CD4-positive, CD25-positive, alpha-beta regulatory T cell (primary cell): Measurements from ENCODE around the gene NOP14. TPM values are rescaled to one million over a fixed set of nuclear protein-coding genes. Genes with fewer than 3 reads are reported as not detected.
"Not testable (repeated sequence)": the region's sequence is repeated elsewhere in the genome, so short reads cannot be mapped to it uniquely, and the experiment has no call there.

ENCODE experiments used
- ATAC-seq, 2 donors: fragments of 150-1000 bp; cut with Tn5 transposase; one replicate each; pipeline ENCODE4 v1.10.0; 2021; ENCODE audit warnings: low read depth in 2 of 2, moderate number of reproducible peaks in 2 of 2, moderate library complexity in 1 of 2
- DNase-seq, 3 donors: peaks; one replicate each; pipeline versions ENCODE4 v3.0.0 to v3.0.0-alpha.2; 2012 to 2022; ENCODE audit warnings: mixed read lengths in 1 of 3
- H3K27ac ChIP-seq: one replicate; pipeline ENCODE4 v1.7.0; 2013; ENCODE audit warnings: mild to moderate bottlenecking, low read length; ENCODE audit not compliant: insufficient read depth, poor library complexity, severe bottlenecking
- H3K27me3 ChIP-seq: one replicate; pipeline ENCODE4 v1.7.0; 2013; ENCODE audit warnings: low read length; ENCODE audit not compliant: control insufficient read depth, insufficient read depth
- H3K36me3 ChIP-seq: one replicate; pipeline ENCODE4 v1.7.0; 2013; ENCODE audit warnings: mild to moderate bottlenecking, low read length, moderate library complexity; ENCODE audit not compliant: control insufficient read depth, insufficient read depth
- H3K4me1 ChIP-seq: 2 replicates; pipeline ENCODE4 v1.7.0; 2013; ENCODE audit warnings: mild to moderate bottlenecking, low read length; ENCODE audit not compliant: insufficient read depth, control insufficient read depth, poor library complexity, severe bottlenecking
- H3K4me3 ChIP-seq: one replicate; pipeline ENCODE4 v1.7.0; 2013; ENCODE audit warnings: low read depth, mild to moderate bottlenecking, low read length, moderate library complexity
- H3K9me3 ChIP-seq, 2 experiments: 1 replicate in 1 of 2; 2 replicates in 1 of 2; pipeline ENCODE4 v1.7.0; 2013; ENCODE audit warnings: low read length in 2 of 2, mild to moderate bottlenecking in 1 of 2, moderate library complexity in 1 of 2; ENCODE audit not compliant: control insufficient read depth in 2 of 2
- H3K27ac Mint-ChIP-seq, 3 donors: one replicate each; pipeline ENCODE4 v1.8.0; 2020 to 2022; ENCODE audit warnings: mild to moderate bottlenecking in 3 of 3, mixed read lengths in 3 of 3, moderate library complexity in 2 of 3
- H3K27me3 Mint-ChIP-seq: one replicate; pipeline ENCODE4 v1.8.0; 2022; ENCODE audit warnings: mild to moderate bottlenecking, mixed read lengths
- H3K36me3 Mint-ChIP-seq: one replicate; pipeline ENCODE4 v1.8.0; 2020; ENCODE audit warnings: mixed read lengths
- H3K4me1 Mint-ChIP-seq, 4 donors: one replicate each; pipeline ENCODE4 v1.8.0; 2020 to 2022; ENCODE audit warnings: mixed read lengths in 4 of 4, mild to moderate bottlenecking in 1 of 4
- H3K4me3 Mint-ChIP-seq, 4 donors: one replicate each; pipeline ENCODE4 v1.8.0; 2020 to 2022; ENCODE audit warnings: mild to moderate bottlenecking in 4 of 4, mixed read lengths in 4 of 4, moderate library complexity in 3 of 4
- H3K9me3 Mint-ChIP-seq, 7 donors: one replicate each; pipeline ENCODE4 v1.8.0; 2020 to 2022; ENCODE audit warnings: mixed read lengths in 7 of 7, mild to moderate bottlenecking in 3 of 7, moderate library complexity in 2 of 7
- polyA plus RNA-seq, 4 donors: library from polyadenylated mRNA; unstranded; fragments of 300-500 nt; fragmentation: Illumina TruSeq; gene quantifications; one replicate each; pipeline ENCODE4 v1.2.3, GENCODE V29; 2021
- total RNA-seq: library from RNA; stranded (reverse); gene quantifications from one replicate; pipeline ENCODE4 v1.2.3, GENCODE V29; 2022

NOP14 gene
- total and polyA plus RNA-seq, 5 donors from 2014 or later = 7.6 to 25.8 (median 10.7) TPM

- H3K27me3 Mint-ChIP-seq = no peaks in the 10 kb centered on the region
- peaks cover 13% of the 10 kb centered on the region for H3K36me3 Mint-ChIP-seq
- H3K27ac Mint-ChIP-seq = peak overlapping the region in 2 of 3 donors; percentile 70 to 86
- peaks cover 19 to 50% (median 40%) of the 10 kb centered on the region in 4 donors for H3K4me1 Mint-ChIP-seq
- H3K4me3 ChIP-seq = peak overlapping the region; percentile 91
- H3K27me3 ChIP-seq = no peaks in the 10 kb centered on the region
- DNase-seq (peak in 1 of 3 donors; percentile 50), ATAC-seq (no peak)
- H3K9me3 ChIP-seq = no peaks in the 10 kb centered on the region
- H3K4me1 ChIP-seq = peaks cover 28% of the 10 kb centered on the region
- peaks cover 20% of the 10 kb centered on the region for H3K36me3 ChIP-seq
- peak overlapping the region; percentile 92 for H3K27ac ChIP-seq
- H3K9me3 Mint-ChIP-seq = no peaks in the 10 kb centered on the region
- peak overlapping the region; percentile 88 to 97 (median 92) for H3K4me3 Mint-ChIP-seq
Measured at GRCh38 chr4:2961421-2961810, 1.8 kb downstream of the NOP14 start.

GRCh38 chr4:2960450-2960849 lies 2.8 kb downstream of the NOP14 start:
- peaks cover 28% of the 10 kb centered on the region for H3K4me1 ChIP-seq
- DNase-seq, H3K9me3 ChIP-seq, H3K9me3 Mint-ChIP-seq, H3K27me3 ChIP-seq, H3K4me3 ChIP-seq, H3K27ac ChIP-seq, H3K27me3 Mint-ChIP-seq, ATAC-seq: not testable (repeated sequence)
- peaks cover 27% of the 10 kb centered on the region for H3K36me3 ChIP-seq
- Mint-ChIP-seq H3K27ac (peak overlapping the region in 1 of 3 donors; percentile 38), H3K36me3 (peaks cover 15% of the 10 kb centered on the region), H3K4me3 (peak overlapping the region in 2 of 4 donors; percentile 59 to 67), H3K4me1 (peaks cover 19 to 60% (median 46%) of the 10 kb centered on the region in 4 donors)

GRCh38 chr4:2958446-2958845 lies 4.8 kb downstream of the NOP14 start:
- H3K27me3 Mint-ChIP-seq = peaks cover 4% of the 10 kb centered on the region
- peaks cover 23% of the 10 kb centered on the region for H3K36me3 Mint-ChIP-seq
- peaks cover 30% of the 10 kb centered on the region for H3K36me3 ChIP-seq
- no peaks in the 10 kb centered on the region for H3K9me3 ChIP-seq
- H3K4me1 ChIP-seq = peaks cover 27% of the 10 kb centered on the region
- peaks cover 19 to 63% (median 50%) of the 10 kb centered on the region in 4 donors for H3K4me1 Mint-ChIP-seq
- no peak overlapping the region for H3K4me3 Mint-ChIP-seq
- DNase-seq (no peak), ATAC-seq (no peak)
- H3K27ac Mint-ChIP-seq = peak overlapping the region in 1 of 3 donors; percentile 76
- H3K4me3 ChIP-seq = no peak overlapping the region
- H3K9me3 Mint-ChIP-seq = no peaks in the 10 kb centered on the region
- H3K27ac ChIP-seq = no peak overlapping the region
- no peaks in the 10 kb centered on the region for H3K27me3 ChIP-seq

GRCh38 chr4:2955186-2956044 lies 7.8 kb downstream of the NOP14 start:
- peak overlapping the region; percentile 18 for H3K27ac ChIP-seq
- not testable (repeated sequence) for H3K4me3 ChIP-seq, H3K4me1 ChIP-seq, H3K27me3 Mint-ChIP-seq, H3K4me3 Mint-ChIP-seq, ATAC-seq, H3K27me3 ChIP-seq, DNase-seq, H3K9me3 ChIP-seq, H3K9me3 Mint-ChIP-seq
- Mint-ChIP-seq H3K27ac (peak overlapping the region in 2 of 3 donors; percentile 56 to 93), H3K4me1 (peaks cover 11 to 51% (median 39%) of the 10 kb centered on the region in 4 donors), H3K36me3 (peaks cover 47% of the 10 kb centered on the region)
- peaks cover 57% of the 10 kb centered on the region for H3K36me3 ChIP-seq

- peak overlapping the region in 2 of 4 donors; percentile 46 to 48 for H3K4me3 Mint-ChIP-seq
- Histone ChIP-seq H3K27me3 (no peaks in the 10 kb centered on the region), H3K9me3 (no peaks in the 10 kb centered on the region), H3K4me3 (no peak overlapping the region), H3K27ac (peak overlapping the region; percentile 63), H3K4me1 (peaks cover 8% of the 10 kb centered on the region), H3K36me3 (peaks cover 65% of the 10 kb centered on the region)
- peaks cover 8 to 50% (median 33%) of the 10 kb centered on the region in 4 donors for H3K4me1 Mint-ChIP-seq
- peaks cover 4% of the 10 kb centered on the region for H3K27me3 Mint-ChIP-seq
- ATAC-seq (peak; percentile 61), DNase-seq (peak; percentile 45 to 72 (median 45))
- H3K9me3 Mint-ChIP-seq = no peaks in the 10 kb centered on the region
- peak overlapping the region; percentile 93 to 96 (median 95) for H3K27ac Mint-ChIP-seq
- H3K36me3 Mint-ChIP-seq = peaks cover 53% of the 10 kb centered on the region
Measured at GRCh38 chr4:2954358-2955185, 8.6 kb downstream of the NOP14 start.

GRCh38 chr4:2953496-2953895 lies 9.7 kb downstream of the NOP14 start:
- Histone ChIP-seq H3K4me1 (peaks cover 8% of the 10 kb centered on the region), H3K4me3 (no peak overlapping the region), H3K27ac (peak overlapping the region; percentile 63), H3K36me3 (peaks cover 70% of the 10 kb centered on the region), H3K27me3 (no peaks in the 10 kb centered on the region), H3K9me3 (no peaks in the 10 kb centered on the region)
- peaks cover 4% of the 10 kb centered on the region for H3K27me3 Mint-ChIP-seq
- H3K4me1 Mint-ChIP-seq = peaks cover 6 to 39% (median 25%) of the 10 kb centered on the region in 4 donors
- peaks cover 50% of the 10 kb centered on the region for H3K36me3 Mint-ChIP-seq
- no peaks in the 10 kb centered on the region for H3K9me3 Mint-ChIP-seq
- ATAC-seq = no peak
- peak overlapping the region in 1 of 4 donors; percentile 48 for H3K4me3 Mint-ChIP-seq
- no peak for DNase-seq
- peak overlapping the region in 2 of 3 donors; percentile 93 to 95 for H3K27ac Mint-ChIP-seq

- H3K9me3 ChIP-seq = no peaks in the 10 kb centered on the region
- Mint-ChIP-seq H3K4me3 (no peak overlapping the region), H3K27me3 (peaks cover 7% of the 10 kb centered on the region), H3K4me1 (peaks cover 0 to 15% (median 9%) of the 10 kb centered on the region in 4 donors), H3K27ac (peak overlapping the region in 2 of 3 donors; percentile 11 to 40), H3K9me3 (no peaks in the 10 kb centered on the region), H3K36me3 (peaks cover 59% of the 10 kb centered on the region)
- no peaks in the 10 kb centered on the region for H3K27me3 ChIP-seq
- ATAC-seq (no peak), DNase-seq (no peak)
- no peak overlapping the region for H3K4me3 ChIP-seq
- H3K36me3 ChIP-seq = peaks cover 76% of the 10 kb centered on the region
- no peak overlapping the region for H3K27ac ChIP-seq
- peaks cover 8% of the 10 kb centered on the region for H3K4me1 ChIP-seq
Measured at GRCh38 chr4:2950221-2950989, 12.8 kb downstream of the NOP14 start.
